Uterus (tissue), 2 donors: Measurements from ENCODE around the gene CPT1C.

ENCODE experiments used
- CTCF ChIP-seq, 4 experiments: fragments of 200-600 bp in 2 of 4; fragments of 450-650 bp in 2 of 4; sonication (generic) in 2 of 4; IDR thresholded peaks; one replicate each; pipeline ENCODE4 v1.5.1; 2016 to 2019; ENCODE audit warnings: antibody characterized with exemption in 4 of 4, mild to moderate bottlenecking in 2 of 4, moderate library complexity in 1 of 4
- POLR2A ChIP-seq, 2 donors: fragments of 450-650 bp; IDR thresholded peaks; one replicate each; pipeline ENCODE4 v1.6.1; 2016; ENCODE audit warnings: antibody characterized with exemption in 2 of 2, mild to moderate bottlenecking in 1 of 2, moderate library complexity in 1 of 2

- TF ChIP-seq CTCF (IDR thresholded peaks at IDR 0.05) (no peak), POLR2A (IDR thresholded peaks at IDR 0.05) (no peak)
Observed at GRCh38 chr19:49700563-49700962, 9.6 kb downstream of the CPT1C start.
